Stimulated activated CD4-positive, alpha-beta T cell treated with anti-CD3 and anti-CD28 coated beads, TNF-alpha, amount 100 ng/mL, for 1 hour (primary cell): ENCODE data around the gene TTLL4.

Experiments
- DNase-seq, 3 donors: peaks; one replicate each; pipeline ENCODE4 v3.0.0-alpha.2; 2020; ENCODE audit warnings: low read depth in 3 of 3, low spot score in 1 of 3

The TTLL4 gene

GRCh38 chr2:218711550-218711929 is 905 bp downstream of the TTLL4 start:
- no peak for DNase-seq

- DNase-seq = no peak
These were observed 3.3 kb downstream of the TTLL4 start for GRCh38 chr2:218713922-218714321.

GRCh38 chr2:218716070-218716469 is 5.4 kb downstream of the TTLL4 start:
- DNase-seq = no peak

- no peak for DNase-seq
These were observed 6.6 kb downstream of the TTLL4 start for GRCh38 chr2:218717262-218717661.

GRCh38 chr2:218718058-218718457 is 7.4 kb downstream of the TTLL4 start:
- DNase-seq = no peak

GRCh38 chr2:218719457-218719856 is 8.8 kb downstream of the TTLL4 start:
- no peak for DNase-seq

- no peak for DNase-seq
These were observed 9.7 kb downstream of the TTLL4 start for GRCh38 chr2:218720048-218721041.

- no peak for DNase-seq
These were observed 10.9 kb downstream of the TTLL4 start for GRCh38 chr2:218721488-218721887.

- DNase-seq = no peak
These were observed 11.3 kb downstream of the TTLL4 start for GRCh38 chr2:218721934-218722333.

- DNase-seq = no peak
These were observed 11.8 kb downstream of the TTLL4 start for GRCh38 chr2:218722419-218722818.

GRCh38 chr2:218722876-218723785 is 12.5 kb downstream of the TTLL4 start:
- no peak for DNase-seq

- no peak for DNase-seq
These were observed 15.5 kb downstream of the TTLL4 start for GRCh38 chr2:218726004-218726574.

- DNase-seq = no peak
These were observed 17.0 kb downstream of the TTLL4 start for GRCh38 chr2:218727502-218728165.

- no peak for DNase-seq
These were observed 19.0 kb downstream of the TTLL4 start for GRCh38 chr2:218729640-218730039.

- no peak for DNase-seq
These were observed 21.6 kb downstream of the TTLL4 start for GRCh38 chr2:218732052-218732760.

GRCh38 chr2:218732761-218733158 is 22.1 kb downstream of the TTLL4 start:
- DNase-seq = no peak

GRCh38 chr2:218733171-218734021 is 22.8 kb downstream of the TTLL4 start:
- no peak for DNase-seq

GRCh38 chr2:218734190-218734975 is 23.7 kb downstream of the TTLL4 start:
- DNase-seq = no peak

GRCh38 chr2:218736531-218736930 is 25.9 kb downstream of the TTLL4 start:
- no peak for DNase-seq
